GM12873 (cell line): ENCODE measurements around the gene SCUBE1.

Experiments used
- TF ChIP-seq, protein P1 (sequence below): IDR thresholded peaks from 2 replicates; pipeline ENCODE4 v1.5.1; 2012; ENCODE audit warnings: low read depth, mild to moderate bottlenecking, moderate library complexity, low read length, control low read depth; ENCODE audit not compliant: insufficient read depth; ENCODE audit errors: missing control alignments

SCUBE1 gene

DNA sequence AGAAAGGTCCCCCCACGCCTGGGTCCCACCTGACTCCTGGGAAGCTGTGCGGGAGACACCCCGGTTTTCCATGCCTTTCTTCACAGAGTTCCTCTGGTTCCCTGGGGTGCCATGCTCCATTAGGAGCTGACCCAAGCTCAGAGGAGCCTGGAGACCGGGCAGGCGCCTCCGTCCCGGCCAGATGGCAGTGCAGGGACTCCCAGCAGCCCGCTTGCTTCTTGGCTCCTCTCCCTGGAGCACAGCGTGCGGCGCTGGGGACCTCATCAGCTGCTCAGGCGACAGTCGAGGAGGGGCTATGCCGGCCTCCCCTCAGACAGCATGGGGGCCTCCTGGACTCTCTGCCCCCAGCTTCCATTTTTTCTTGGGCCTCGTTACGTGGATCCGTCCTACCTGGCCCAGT is 143.1 kb downstream of the SCUBE1 start:
- TF ChIP-seq, protein P1, sequence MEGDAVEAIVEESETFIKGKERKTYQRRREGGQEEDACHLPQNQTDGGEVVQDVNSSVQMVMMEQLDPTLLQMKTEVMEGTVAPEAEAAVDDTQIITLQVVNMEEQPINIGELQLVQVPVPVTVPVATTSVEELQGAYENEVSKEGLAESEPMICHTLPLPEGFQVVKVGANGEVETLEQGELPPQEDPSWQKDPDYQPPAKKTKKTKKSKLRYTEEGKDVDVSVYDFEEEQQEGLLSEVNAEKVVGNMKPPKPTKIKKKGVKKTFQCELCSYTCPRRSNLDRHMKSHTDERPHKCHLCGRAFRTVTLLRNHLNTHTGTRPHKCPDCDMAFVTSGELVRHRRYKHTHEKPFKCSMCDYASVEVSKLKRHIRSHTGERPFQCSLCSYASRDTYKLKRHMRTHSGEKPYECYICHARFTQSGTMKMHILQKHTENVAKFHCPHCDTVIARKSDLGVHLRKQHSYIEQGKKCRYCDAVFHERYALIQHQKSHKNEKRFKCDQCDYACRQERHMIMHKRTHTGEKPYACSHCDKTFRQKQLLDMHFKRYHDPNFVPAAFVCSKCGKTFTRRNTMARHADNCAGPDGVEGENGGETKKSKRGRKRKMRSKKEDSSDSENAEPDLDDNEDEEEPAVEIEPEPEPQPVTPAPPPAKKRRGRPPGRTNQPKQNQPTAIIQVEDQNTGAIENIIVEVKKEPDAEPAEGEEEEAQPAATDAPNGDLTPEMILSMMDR: no peak

DNA sequence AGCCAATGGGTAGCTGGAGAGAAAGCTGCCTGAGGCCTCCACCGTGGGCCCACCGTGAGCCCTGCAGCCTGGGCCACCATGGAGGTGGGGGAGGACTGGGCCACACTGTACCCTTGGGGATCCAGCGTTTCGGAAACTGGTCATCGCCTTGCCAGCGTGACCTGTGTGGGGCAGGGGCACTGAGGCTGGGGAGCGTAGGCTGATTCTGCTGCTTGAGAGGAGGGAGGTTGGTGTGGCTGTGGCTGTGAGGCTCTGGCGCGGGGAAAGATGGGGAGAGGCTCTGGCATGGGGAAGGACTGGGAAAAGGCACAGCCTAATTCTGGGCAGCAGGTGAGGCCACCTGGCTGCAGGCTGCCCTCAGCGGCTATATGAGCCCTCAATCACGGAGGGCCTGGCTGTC is 143.6 kb downstream of the SCUBE1 start:
- TF ChIP-seq, protein P1: no peak

DNA sequence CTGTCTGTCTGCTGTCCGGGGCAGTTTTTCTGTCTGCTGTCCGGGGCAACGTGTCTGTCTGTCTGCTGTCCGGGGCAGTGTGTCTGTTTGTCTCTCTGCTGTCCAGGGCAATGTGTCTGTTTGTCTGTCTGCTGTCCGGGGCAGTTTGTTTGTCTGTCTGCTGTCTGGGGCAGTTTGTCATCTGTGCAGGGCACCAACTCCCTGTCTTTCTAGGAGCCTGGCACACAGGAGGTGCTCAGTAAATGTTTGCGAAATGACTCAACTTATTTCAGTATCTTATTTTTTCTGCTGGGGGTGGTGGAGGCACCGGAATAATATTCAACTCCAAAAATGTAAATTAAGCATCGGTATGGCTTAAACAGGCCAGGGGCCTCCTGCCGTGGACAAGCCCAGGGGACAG is 144.2 kb downstream of the SCUBE1 start:
- TF ChIP-seq, protein P1: no peak

DNA sequence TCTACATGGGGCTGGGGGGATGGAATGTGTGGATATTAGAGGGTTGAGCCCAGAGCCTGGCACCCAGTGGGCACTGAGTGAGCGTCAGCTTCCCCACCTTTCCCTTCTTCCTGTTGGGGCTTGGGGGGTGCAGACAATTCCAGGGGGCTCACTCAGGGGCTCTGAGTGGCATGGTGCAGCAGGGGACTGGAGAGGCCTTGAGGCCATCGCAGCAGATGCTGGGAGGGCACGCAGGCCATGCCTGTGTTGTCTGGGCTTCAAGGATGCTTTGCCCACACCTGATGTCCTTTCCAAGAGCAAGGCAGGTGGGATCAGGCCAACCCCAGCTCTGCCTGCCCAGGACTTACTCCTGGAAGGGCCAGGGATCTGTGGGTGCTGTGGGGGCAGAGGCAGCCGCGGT is 145.0 kb downstream of the SCUBE1 start:
- TF ChIP-seq, protein P1: no peak

DNA sequence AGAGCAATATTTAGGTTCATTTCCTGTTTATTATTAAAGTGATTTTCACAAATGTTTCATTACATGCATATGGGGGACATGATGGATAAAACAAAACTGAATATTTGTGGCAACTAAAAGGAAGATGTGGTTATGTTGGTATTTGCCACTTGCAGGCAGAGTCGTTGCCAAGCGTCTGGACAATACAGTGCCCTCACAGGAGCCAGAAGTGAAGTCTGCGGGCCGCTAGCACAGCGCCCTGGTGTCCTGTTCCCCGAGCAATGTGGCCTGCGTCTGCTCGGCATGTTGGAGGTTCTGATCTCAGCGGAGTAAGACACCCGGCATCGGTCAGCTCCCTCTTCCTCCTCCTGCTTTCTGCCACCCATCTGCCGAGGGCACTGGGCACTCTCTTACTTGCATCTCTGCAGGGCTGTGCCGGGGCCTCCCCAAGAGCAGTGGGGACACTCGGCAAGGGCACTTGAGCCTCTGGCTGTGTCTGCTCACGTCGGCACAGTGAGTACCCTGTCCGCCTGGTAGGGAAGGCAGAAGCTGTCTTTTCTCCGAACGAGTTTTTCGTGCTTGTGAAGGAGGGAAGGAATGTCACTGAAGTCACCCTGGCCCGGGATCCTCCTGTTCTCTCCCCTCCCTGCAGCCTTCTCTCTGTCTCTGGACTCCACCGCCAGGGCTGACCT is 145.8 kb downstream of the SCUBE1 start:
- TF ChIP-seq, protein P1: no peak

DNA sequence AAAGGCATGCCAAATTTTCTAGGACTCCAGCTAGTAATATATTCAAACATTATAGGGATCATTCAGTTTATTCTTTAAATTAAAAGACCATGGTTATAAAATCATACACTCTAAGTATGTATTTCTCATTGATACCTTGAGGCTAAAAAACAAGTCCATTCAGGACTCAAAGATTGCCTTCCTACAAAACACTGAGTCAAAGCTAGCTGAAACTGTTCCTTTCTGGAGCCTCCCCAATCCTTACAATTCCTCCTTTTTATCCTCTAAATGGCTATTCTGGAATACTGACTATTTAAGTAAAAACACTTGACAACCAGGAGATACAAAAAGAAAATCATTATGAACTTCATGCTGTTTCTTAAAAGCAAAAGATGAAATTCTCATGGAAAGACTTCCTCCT is 151.3 kb downstream of the SCUBE1 start:
- TF ChIP-seq, protein P1: no peak

DNA sequence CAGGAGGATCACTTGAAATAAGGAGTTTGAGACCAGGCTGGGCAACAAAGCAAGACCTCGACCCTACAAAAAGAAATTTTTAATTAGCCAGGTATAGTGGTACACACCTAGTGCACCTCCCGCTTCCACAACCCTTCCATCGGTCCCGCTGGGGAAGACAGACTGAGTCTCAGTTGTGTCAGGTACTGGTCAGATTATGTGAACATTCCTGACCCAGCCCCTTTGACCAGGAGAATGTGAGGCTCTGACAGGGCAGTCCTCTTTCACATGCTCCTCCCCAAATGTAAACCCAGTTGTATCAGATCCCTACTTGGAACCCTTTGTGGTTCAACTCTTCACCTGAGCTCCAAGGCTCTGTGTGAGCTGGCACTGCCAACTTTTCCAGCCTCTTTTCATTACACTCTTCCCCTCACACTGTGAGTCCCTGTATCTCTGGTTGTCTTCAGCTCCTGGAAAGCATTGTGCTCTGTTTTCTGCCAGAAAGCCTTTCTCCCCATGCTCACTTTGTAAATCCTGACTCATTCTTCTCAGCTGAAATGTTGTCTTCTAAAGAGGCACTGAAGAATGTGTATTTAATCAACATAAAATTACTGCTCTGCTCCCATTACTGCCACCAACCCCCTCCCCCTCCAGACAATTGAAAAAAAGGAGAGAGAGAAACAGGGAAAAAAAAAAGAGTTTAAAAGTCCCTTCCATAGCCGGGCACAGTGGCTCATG is 154.2 kb downstream of the SCUBE1 start:
- TF ChIP-seq, protein P1: no peak
